ENCODE data around the gene SDK1. TPM values are rescaled to one million over a fixed set of nuclear protein-coding genes. Genes with fewer than 3 reads are reported as not detected.

Gene SDK1
- polyA plus RNA-seq, 1 donor from 2014 or later = not detected

GRCh38 chr7:3464900-3465622 is 164.0 kb downstream of the SDK1 start:
- H3K4me1 Mint-ChIP-seq = no peaks in the 10 kb centered on the region
- peak overlapping the region in 1 of 3 donors; percentile 14 for H3K27ac Mint-ChIP-seq

GRCh38 chr7:3466261-3466660 is 165.2 kb downstream of the SDK1 start:
- peaks cover 3% of the 10 kb centered on the region for H3K27me3 Mint-ChIP-seq
- H3K4me3 Mint-ChIP-seq = no peak overlapping the region
- no peak overlapping the region for H3K27ac Mint-ChIP-seq
- no peaks in the 10 kb centered on the region for H3K36me3 Mint-ChIP-seq
- peaks cover 0 to 2% (median 0%) of the 10 kb centered on the region in 3 donors for H3K9me3 Mint-ChIP-seq
- no peaks in the 10 kb centered on the region for H3K4me1 Mint-ChIP-seq

More at GRCh38 chr7:3464900-3465622, 164.0 kb downstream of the SDK1 start:
- Mint-ChIP-seq H3K4me3 (no peak overlapping the region), H3K27me3 (peaks cover 3% of the 10 kb centered on the region), H3K36me3 (no peaks in the 10 kb centered on the region), H3K9me3 (peaks cover 0 to 2% (median 0%) of the 10 kb centered on the region in 3 donors)

DNA sequence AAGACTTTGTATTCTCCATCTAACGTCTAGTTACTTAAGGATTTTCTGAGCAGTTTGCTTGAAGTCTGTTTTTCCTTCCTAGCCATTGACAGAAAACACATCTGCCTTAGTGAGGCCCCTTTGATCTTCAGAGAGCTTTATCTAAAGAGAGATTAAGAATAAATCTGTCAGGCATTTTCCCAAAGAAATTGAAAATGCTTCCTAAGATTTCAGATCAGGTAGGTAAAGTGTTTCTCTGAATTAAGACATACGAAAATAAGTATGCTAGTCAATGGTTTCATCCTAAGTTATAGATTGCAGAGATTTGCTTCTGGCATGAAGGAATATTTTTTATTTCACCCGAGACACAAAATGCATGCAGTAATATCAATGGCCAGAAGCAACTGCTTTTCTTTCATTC is 168.6 kb downstream of the SDK1 start:
- H3K27me3 Mint-ChIP-seq = no peaks in the 10 kb centered on the region
- no peaks in the 10 kb centered on the region for H3K4me1 Mint-ChIP-seq
- no peak overlapping the region for H3K27ac Mint-ChIP-seq
- H3K9me3 Mint-ChIP-seq = peaks cover 0 to 2% (median 0%) of the 10 kb centered on the region in 3 donors
- no peak overlapping the region for H3K4me3 Mint-ChIP-seq
- H3K36me3 Mint-ChIP-seq = no peaks in the 10 kb centered on the region

DNA sequence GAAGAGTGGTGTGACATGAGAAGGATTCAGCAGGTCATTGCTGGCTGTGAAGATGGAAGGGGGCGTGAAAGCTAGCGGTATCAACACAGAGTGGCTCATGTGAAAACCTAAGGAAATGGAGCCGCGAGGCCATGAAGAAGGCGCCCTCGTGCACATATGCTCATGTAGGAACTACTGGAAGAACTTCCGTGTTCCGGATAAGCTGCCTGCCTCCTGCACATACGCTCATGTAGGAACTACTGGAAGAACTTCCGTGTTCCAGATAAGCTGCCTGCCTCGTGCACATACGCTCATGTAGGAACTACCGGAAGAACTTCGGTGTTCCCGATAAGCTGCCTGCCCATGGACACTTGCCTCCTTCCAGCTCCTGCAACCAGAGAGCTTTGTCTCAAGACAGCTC is 179.1 kb downstream of the SDK1 start:
- peaks cover 0 to 3% (median 0%) of the 10 kb centered on the region in 3 donors for H3K4me1 Mint-ChIP-seq
- H3K27me3 Mint-ChIP-seq = peaks cover 3% of the 10 kb centered on the region
- H3K4me3 Mint-ChIP-seq = no peak overlapping the region
- H3K27ac Mint-ChIP-seq = no peak overlapping the region
- no peaks in the 10 kb centered on the region for H3K9me3 Mint-ChIP-seq
- H3K36me3 Mint-ChIP-seq = no peaks in the 10 kb centered on the region

- peaks cover 0 to 3% (median 0%) of the 10 kb centered on the region in 3 donors for H3K4me1 Mint-ChIP-seq
- H3K27me3 Mint-ChIP-seq = peaks cover 3% of the 10 kb centered on the region
- no peak overlapping the region for H3K27ac Mint-ChIP-seq
- H3K9me3 Mint-ChIP-seq = no peaks in the 10 kb centered on the region
- H3K36me3 Mint-ChIP-seq = no peaks in the 10 kb centered on the region
- H3K4me3 Mint-ChIP-seq = no peak overlapping the region
These were observed 180.4 kb downstream of the SDK1 start for GRCh38 chr7:3481435-3481834.

DNA sequence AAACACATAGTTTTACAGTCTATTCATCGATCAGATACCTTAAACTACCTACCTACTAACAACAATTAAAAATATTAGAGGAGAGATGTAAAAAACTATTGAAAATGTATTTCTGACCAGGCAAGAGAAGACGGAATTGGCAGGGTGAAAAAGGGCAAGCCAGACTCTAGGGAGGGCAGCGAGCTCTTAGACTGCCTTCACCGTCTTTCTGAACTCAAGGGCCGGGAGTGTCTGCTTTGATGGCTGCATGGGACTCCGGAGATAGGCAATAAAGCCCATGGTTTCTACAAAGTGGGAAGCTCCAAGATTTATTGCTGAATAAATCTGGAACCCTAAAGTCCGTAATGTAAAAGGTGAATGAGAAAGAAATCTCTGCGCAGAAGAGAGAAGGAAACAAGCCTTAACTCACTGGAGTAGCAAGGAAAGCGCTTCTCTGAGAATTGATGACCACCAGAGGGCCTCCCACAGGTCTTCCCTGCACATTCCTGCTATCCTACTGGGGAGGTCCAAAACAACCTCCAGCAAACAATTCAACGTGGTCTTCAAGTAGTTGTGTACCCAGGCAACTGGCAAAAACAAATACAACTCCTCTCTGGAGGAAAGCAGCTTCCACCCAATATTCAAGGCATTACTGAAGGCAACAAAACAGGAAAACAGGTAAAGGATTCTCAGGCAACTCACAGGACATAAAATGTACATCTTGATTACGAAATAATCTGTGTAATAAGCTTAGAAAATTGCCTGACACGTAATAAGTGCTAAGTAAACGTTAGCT is 181.3 kb downstream of the SDK1 start:
- H3K36me3 Mint-ChIP-seq = no peaks in the 10 kb centered on the region
- H3K27me3 Mint-ChIP-seq = peaks cover 3% of the 10 kb centered on the region
- H3K4me1 Mint-ChIP-seq = no peaks in the 10 kb centered on the region
- no peak overlapping the region for H3K27ac Mint-ChIP-seq
- no peak overlapping the region for H3K4me3 Mint-ChIP-seq
- H3K9me3 Mint-ChIP-seq = no peaks in the 10 kb centered on the region

- H3K4me3 Mint-ChIP-seq = no peak overlapping the region
- H3K4me1 Mint-ChIP-seq = no peaks in the 10 kb centered on the region
- peaks cover 5% of the 10 kb centered on the region for H3K27me3 Mint-ChIP-seq
- no peaks in the 10 kb centered on the region for H3K36me3 Mint-ChIP-seq
- no peak overlapping the region for H3K27ac Mint-ChIP-seq
- H3K9me3 Mint-ChIP-seq = no peaks in the 10 kb centered on the region
These were observed 185.8 kb downstream of the SDK1 start for GRCh38 chr7:3486841-3487240.

DNA sequence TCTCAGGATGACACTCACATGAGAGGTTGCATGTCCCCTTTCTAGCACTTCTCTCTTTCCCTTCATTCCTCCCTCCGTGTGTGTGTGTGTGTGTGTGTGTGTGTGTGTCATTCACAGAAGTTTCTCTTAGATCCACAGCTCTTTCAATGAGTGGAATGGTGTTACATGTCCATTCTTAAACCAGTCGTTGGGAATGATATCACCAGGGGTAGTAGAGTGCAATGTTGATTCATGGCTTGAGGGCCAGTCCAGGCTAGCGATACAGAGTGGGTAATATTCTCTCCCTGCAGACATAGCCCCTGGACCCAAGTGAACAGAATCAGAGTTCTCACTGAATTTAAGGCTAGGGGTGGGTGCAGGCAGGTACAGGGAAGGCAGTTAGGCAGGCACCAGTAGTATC is 187.8 kb downstream of the SDK1 start:
- no peaks in the 10 kb centered on the region for H3K36me3 Mint-ChIP-seq
- no peaks in the 10 kb centered on the region for H3K4me1 Mint-ChIP-seq
- no peak overlapping the region for H3K4me3 Mint-ChIP-seq
- H3K27ac Mint-ChIP-seq = no peak overlapping the region
- H3K27me3 Mint-ChIP-seq = peaks cover 5% of the 10 kb centered on the region
- no peaks in the 10 kb centered on the region for H3K9me3 Mint-ChIP-seq

GRCh38 chr7:3493499-3493898 is 192.4 kb downstream of the SDK1 start:
- H3K36me3 Mint-ChIP-seq = no peaks in the 10 kb centered on the region
- H3K9me3 Mint-ChIP-seq = peaks cover 0 to 2% (median under 1%) of the 10 kb centered on the region in 3 donors
- peaks cover 0 to 1% (median 0%) of the 10 kb centered on the region in 3 donors for H3K4me1 Mint-ChIP-seq
- H3K27ac Mint-ChIP-seq = no peak overlapping the region
- peaks cover 10% of the 10 kb centered on the region for H3K27me3 Mint-ChIP-seq
- H3K4me3 Mint-ChIP-seq = no peak overlapping the region

GRCh38 chr7:3494947-3495346 is 193.9 kb downstream of the SDK1 start:
- Mint-ChIP-seq H3K4me3 (no peak overlapping the region), H3K4me1 (peaks cover 0 to 1% (median 0%) of the 10 kb centered on the region in 3 donors), H3K36me3 (no peaks in the 10 kb centered on the region), H3K27ac (no peak overlapping the region), H3K27me3 (peaks cover 12% of the 10 kb centered on the region), H3K9me3 (peaks cover 5 to 10% (median 7%) of the 10 kb centered on the region in 3 donors)

DNA sequence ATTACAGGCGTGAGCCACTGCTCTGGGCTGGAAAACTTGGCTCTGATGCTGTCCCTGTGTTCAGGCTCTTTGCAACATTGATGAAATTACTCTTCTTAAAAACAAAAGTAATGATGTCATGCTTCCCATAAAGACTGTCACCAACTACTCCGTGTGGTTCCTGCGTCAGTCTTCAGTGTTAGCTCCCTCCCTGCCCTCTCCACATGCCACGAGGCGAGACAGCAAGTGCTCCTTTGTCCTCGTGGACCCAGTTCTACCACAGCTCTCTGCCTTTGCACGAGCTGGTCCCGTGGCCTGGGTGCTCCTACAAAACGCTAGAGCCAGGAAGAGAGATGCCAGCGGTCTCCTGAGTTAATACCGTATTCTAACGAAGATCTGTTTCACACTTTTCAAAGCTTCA is 194.5 kb downstream of the SDK1 start:
- Mint-ChIP-seq H3K36me3 (no peaks in the 10 kb centered on the region), H3K27ac (no peak overlapping the region), H3K9me3 (peaks cover 7 to 14% (median 13%) of the 10 kb centered on the region in 3 donors), H3K27me3 (peaks cover 12% of the 10 kb centered on the region), H3K4me3 (no peak overlapping the region), H3K4me1 (peaks cover 0 to 1% (median 0%) of the 10 kb centered on the region in 3 donors)

DNA sequence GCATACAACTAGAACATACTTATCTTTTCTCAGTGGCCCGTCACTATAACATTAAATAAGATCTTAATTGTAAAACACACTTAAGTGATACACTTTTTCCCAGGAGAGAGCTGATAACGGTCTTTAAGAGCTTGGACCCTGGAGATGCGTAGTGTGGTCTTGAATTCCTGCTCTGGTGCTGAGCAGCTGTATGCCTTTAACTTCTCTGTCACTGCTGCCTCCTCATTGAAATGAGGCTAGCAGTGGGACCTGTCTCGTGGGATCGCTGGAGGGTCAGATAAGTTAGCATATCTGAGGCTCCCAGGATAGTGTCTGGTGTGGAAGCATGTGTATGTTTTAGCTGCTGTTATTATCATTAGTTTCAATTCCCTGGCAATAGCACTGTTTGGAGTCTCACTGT is 194.9 kb downstream of the SDK1 start:
- peaks cover 7 to 17% (median 16%) of the 10 kb centered on the region in 3 donors for H3K9me3 Mint-ChIP-seq
- H3K27me3 Mint-ChIP-seq = peaks cover 8% of the 10 kb centered on the region
- H3K4me1 Mint-ChIP-seq = peaks cover 0 to 1% (median 0%) of the 10 kb centered on the region in 3 donors
- no peaks in the 10 kb centered on the region for H3K36me3 Mint-ChIP-seq
- H3K4me3 Mint-ChIP-seq = no peak overlapping the region
- H3K27ac Mint-ChIP-seq = no peak overlapping the region

DNA sequence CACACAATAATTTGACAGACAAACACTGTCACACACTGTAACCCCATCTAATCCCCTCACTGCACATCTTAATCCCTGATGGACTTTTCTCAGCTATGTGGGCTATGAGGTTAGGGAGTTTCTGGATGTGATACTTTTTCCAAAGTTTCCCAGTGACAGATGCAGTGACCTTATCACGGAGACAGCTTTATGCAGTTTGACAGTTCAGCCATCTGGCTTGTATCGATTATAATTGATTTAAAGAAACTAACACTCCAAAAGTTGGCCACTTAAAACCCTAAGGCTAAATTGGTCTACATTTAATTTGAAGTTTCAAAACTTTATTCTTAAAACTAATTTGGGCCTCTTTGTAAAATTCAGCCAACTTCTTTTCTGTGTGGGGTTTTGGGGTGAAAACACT is 196.7 kb downstream of the SDK1 start:
- no peak overlapping the region for H3K4me3 Mint-ChIP-seq
- peaks cover 0 to 1% (median 0%) of the 10 kb centered on the region in 3 donors for H3K4me1 Mint-ChIP-seq
- H3K36me3 Mint-ChIP-seq = no peaks in the 10 kb centered on the region
- H3K27ac Mint-ChIP-seq = no peak overlapping the region
- H3K27me3 Mint-ChIP-seq = peaks cover 8% of the 10 kb centered on the region
- peaks cover 7 to 24% (median 21%) of the 10 kb centered on the region in 3 donors for H3K9me3 Mint-ChIP-seq

- Mint-ChIP-seq H3K27me3 (peaks cover 3% of the 10 kb centered on the region), H3K4me3 (peak overlapping the region in 1 of 4 donors; percentile 45), H3K36me3 (peaks cover 2% of the 10 kb centered on the region), H3K4me1 (no peaks in the 10 kb centered on the region), H3K27ac (no peak overlapping the region), H3K9me3 (peaks cover 8 to 36% (median 33%) of the 10 kb centered on the region in 3 donors)
These were observed 200.6 kb downstream of the SDK1 start for GRCh38 chr7:3501671-3502070.

- H3K36me3 Mint-ChIP-seq = peaks cover 4% of the 10 kb centered on the region
- peaks cover 1% of the 10 kb centered on the region for H3K27me3 Mint-ChIP-seq
- H3K9me3 Mint-ChIP-seq = peaks cover 10 to 41% (median 31%) of the 10 kb centered on the region in 3 donors
- H3K4me1 Mint-ChIP-seq = no peaks in the 10 kb centered on the region
- no peak overlapping the region for H3K27ac Mint-ChIP-seq
- no peak overlapping the region for H3K4me3 Mint-ChIP-seq
These were observed 203.3 kb downstream of the SDK1 start for GRCh38 chr7:3504384-3504783.
